ENCODE results near the gene RABGEF1.

DNA sequence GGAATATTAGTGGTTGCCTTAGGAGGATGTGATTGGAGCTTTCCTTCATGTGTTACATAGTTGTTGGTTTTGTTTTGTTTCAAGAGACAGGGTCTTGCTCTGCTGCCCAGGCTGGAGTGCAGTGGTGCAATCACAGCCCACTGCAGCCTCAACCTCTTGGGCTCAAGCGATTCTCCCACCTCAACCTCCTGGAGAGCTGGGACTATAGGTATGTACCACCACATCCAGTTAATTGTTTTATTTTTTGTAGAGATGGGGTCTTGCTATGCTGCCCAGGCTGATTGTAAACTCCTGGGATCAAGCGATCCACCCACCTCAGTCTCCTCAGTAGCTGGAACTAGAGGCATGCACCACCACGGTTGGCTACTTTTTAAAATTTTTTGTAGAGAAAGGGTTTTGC lies 86.1 kb downstream of the RABGEF1 start:
- TF ChIP-seq, protein P1, sequence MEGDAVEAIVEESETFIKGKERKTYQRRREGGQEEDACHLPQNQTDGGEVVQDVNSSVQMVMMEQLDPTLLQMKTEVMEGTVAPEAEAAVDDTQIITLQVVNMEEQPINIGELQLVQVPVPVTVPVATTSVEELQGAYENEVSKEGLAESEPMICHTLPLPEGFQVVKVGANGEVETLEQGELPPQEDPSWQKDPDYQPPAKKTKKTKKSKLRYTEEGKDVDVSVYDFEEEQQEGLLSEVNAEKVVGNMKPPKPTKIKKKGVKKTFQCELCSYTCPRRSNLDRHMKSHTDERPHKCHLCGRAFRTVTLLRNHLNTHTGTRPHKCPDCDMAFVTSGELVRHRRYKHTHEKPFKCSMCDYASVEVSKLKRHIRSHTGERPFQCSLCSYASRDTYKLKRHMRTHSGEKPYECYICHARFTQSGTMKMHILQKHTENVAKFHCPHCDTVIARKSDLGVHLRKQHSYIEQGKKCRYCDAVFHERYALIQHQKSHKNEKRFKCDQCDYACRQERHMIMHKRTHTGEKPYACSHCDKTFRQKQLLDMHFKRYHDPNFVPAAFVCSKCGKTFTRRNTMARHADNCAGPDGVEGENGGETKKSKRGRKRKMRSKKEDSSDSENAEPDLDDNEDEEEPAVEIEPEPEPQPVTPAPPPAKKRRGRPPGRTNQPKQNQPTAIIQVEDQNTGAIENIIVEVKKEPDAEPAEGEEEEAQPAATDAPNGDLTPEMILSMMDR (IDR thresholded peaks at IDR 0.05), result no peak
- TF ChIP-seq EZH2 (IDR thresholded peaks at IDR 0.05) (no peak), EZH2phosphoT487 (IDR thresholded peaks at IDR 0.05) (no peak)

Measured in neural progenitor cell (in vitro differentiated cells).